HFF-Myc (cell line): ENCODE data around the gene LIPC.

ENCODE experiments used
- DNase-seq: peaks from one replicate; pipeline ENCODE4 v3.0.0-alpha.2; 2011; ENCODE audit warnings: low read depth; ENCODE audit errors: extremely low read depth
- H3K4me3 ChIP-seq: replicated peaks from 2 replicates; pipeline ENCODE4 v1.5.1; 2011; ENCODE audit warnings: low read depth, mild to moderate bottlenecking, control low read depth, low read length
- CTCF ChIP-seq: IDR thresholded peaks from 2 replicates; pipeline ENCODE4 v1.5.1; 2012; ENCODE audit warnings: mild to moderate bottlenecking, low read depth, low read length, control low read depth; ENCODE audit errors: missing control alignments

Gene LIPC

GRCh38 chr15:58548308-58549012 is 116.7 kb downstream of the LIPC start:
- no peak overlapping the region for H3K4me3 ChIP-seq
- DNase-seq = no peak
- TF ChIP-seq CTCF = no peak

- no peak for TF ChIP-seq CTCF
- DNase-seq = no peak
These were observed 117.4 kb downstream of the LIPC start for GRCh38 chr15:58549013-58549784.

GRCh38 chr15:58549785-58550074 is 117.9 kb downstream of the LIPC start:
- no peak for DNase-seq
- TF ChIP-seq CTCF = no peak
- H3K4me3 ChIP-seq = no peak overlapping the region

More at GRCh38 chr15:58549013-58549784, 117.4 kb downstream of the LIPC start:
- no peak overlapping the region for H3K4me3 ChIP-seq

GRCh38 chr15:58551084-58551763 is 119.4 kb downstream of the LIPC start:
- DNase-seq = no peak
- no peak overlapping the region for H3K4me3 ChIP-seq
- TF ChIP-seq CTCF = no peak

- no peak for TF ChIP-seq CTCF
- DNase-seq = no peak
- H3K4me3 ChIP-seq = no peak overlapping the region
These were observed 120.1 kb downstream of the LIPC start for GRCh38 chr15:58551764-58552504.

- TF ChIP-seq CTCF = no peak
- no peak overlapping the region for H3K4me3 ChIP-seq
- no peak for DNase-seq
These were observed 120.9 kb downstream of the LIPC start for GRCh38 chr15:58552505-58553364.
